HEK293 (cell line): ENCODE data around the gene CDKL2.

ENCODE experiments used
- CTCF ChIA-PET: fragments of 350-600 bp; formaldehyde crosslinking; extraction: SDS; loops from one replicate; lab custom pipeline; 2021; ENCODE audit warnings: antibody characterized with exemption; lab: Yijun Ruan, JAX
- POLR2A ChIA-PET: fragments of 300-600 bp; formaldehyde crosslinking; extraction: SDS; loops from one replicate; lab custom pipeline; 2020; ENCODE audit warnings: antibody characterized with exemption, inconsistent platforms; lab: Yijun Ruan, JAX
- H3K27ac ChIP-seq: fragments of 200-500 bp; sonication (Bioruptor generic); 2 replicates; pipeline ENCODE4 v1.5.1; 2014; ENCODE audit warnings: low read depth, low read length, control low read depth, inconsistent platforms; ENCODE audit errors: extremely low read depth
- H3K36me3 ChIP-seq, 2 experiments: fragments of 200-500 bp in 1 of 2; sonication (Bioruptor generic) in 1 of 2; 1 replicate in 1 of 2; 2 replicates in 1 of 2; pipeline ENCODE4 v1.5.1; 2014 to 2017; ENCODE audit warnings: inconsistent platforms in 2 of 2, low read length in 2 of 2; ENCODE audit not compliant: control insufficient read depth in 2 of 2, insufficient read depth in 1 of 2
- H3K4me1 ChIP-seq: fragments of 200-500 bp; sonication (Bioruptor generic); 2 replicates; pipeline ENCODE4 v1.5.1; 2014; ENCODE audit warnings: mild to moderate bottlenecking, low read length, inconsistent platforms; ENCODE audit not compliant: control insufficient read depth, insufficient read depth
- H3K4me3 ChIP-seq: 2 replicates; pipeline ENCODE4 v1.5.1; 2011; ENCODE audit warnings: low read depth, mild to moderate bottlenecking, control low read depth, low read length, moderate library complexity
- H3K9me3 ChIP-seq: fragments of 200-500 bp; sonication (Bioruptor generic); 2 replicates; pipeline ENCODE4 v1.5.1; 2014; ENCODE audit warnings: low read depth, low read length, inconsistent platforms; ENCODE audit not compliant: control insufficient read depth, insufficient read depth
- GLI4 ChIP-seq: fragments of 450-650 bp; formaldehyde crosslinking; IDR thresholded peaks from 2 replicates; pipeline ENCODE4 v1.5.1; 2016; ENCODE audit warnings: missing biosample characterization, missing genetic modification characterization
- OVOL3 ChIP-seq: fragments of 450-650 bp; formaldehyde crosslinking; IDR thresholded peaks from 2 replicates; pipeline ENCODE4 v1.5.1; 2016; ENCODE audit warnings: missing biosample characterization, missing genetic modification characterization
- PBX3 ChIP-seq: sonication (generic); formaldehyde crosslinking; IDR thresholded peaks from 2 replicates; pipeline ENCODE4 v1.8.1; 2022; ENCODE audit warnings: mild to moderate bottlenecking, moderate library complexity, missing genetic modification reagents
- PRDM2 ChIP-seq: fragments of 450-650 bp; formaldehyde crosslinking; IDR thresholded peaks from 2 replicates; pipeline ENCODE4 v1.5.1; 2016; ENCODE audit warnings: missing biosample characterization, missing genetic modification characterization, borderline replicate concordance
- SP2 ChIP-seq: fragments of 450-650 bp; formaldehyde crosslinking; IDR thresholded peaks from 2 replicates; pipeline ENCODE4 v1.5.1; 2016; ENCODE audit warnings: missing biosample characterization, missing genetic modification characterization
- ZBTB17 ChIP-seq: fragments of 450-650 bp; formaldehyde crosslinking; IDR thresholded peaks from 2 replicates; pipeline ENCODE4 v1.5.1; 2016; ENCODE audit warnings: missing biosample characterization, missing genetic modification characterization
- ZBTB26 ChIP-seq: fragments of 450-650 bp; formaldehyde crosslinking; optimal IDR thresholded peaks from 2 replicates; pipeline ENCODE3; 2016; ENCODE audit warnings: missing biosample characterization, mild to moderate bottlenecking, missing genetic modification characterization
- ZBTB49 ChIP-seq: fragments of 450-650 bp; formaldehyde crosslinking; IDR thresholded peaks from 2 replicates; pipeline ENCODE4 v1.5.1; 2016; ENCODE audit warnings: missing biosample characterization, missing genetic modification characterization, low read depth
- ZIC2 ChIP-seq: fragments of 450-650 bp; formaldehyde crosslinking; IDR thresholded peaks from 2 replicates; pipeline ENCODE4 v1.5.1; 2016; ENCODE audit warnings: missing biosample characterization, missing genetic modification characterization
- ZNF112 ChIP-seq: fragments of 450-650 bp; formaldehyde crosslinking; IDR thresholded peaks from 2 replicates; pipeline ENCODE4 v1.5.0; 2017; ENCODE audit warnings: missing biosample characterization, missing genetic modification characterization
- ZNF133 ChIP-seq: fragments of 450-650 bp; formaldehyde crosslinking; IDR thresholded peaks from 2 replicates; pipeline ENCODE4 v1.5.1; 2016; ENCODE audit warnings: missing biosample characterization, missing genetic modification characterization
- ZNF140 ChIP-seq: fragments of 450-650 bp; formaldehyde crosslinking; IDR thresholded peaks from 2 replicates; pipeline ENCODE4 v1.5.1; 2016; ENCODE audit warnings: missing biosample characterization, missing genetic modification characterization
- ZNF174 ChIP-seq: fragments of 450-650 bp; formaldehyde crosslinking; IDR thresholded peaks from 2 replicates; pipeline ENCODE4 v1.5.0; 2017; ENCODE audit warnings: missing biosample characterization, mild to moderate bottlenecking, missing genetic modification characterization
- ZNF175 ChIP-seq: fragments of 450-650 bp; formaldehyde crosslinking; IDR thresholded peaks from 2 replicates; pipeline ENCODE4 v1.5.1; 2016; ENCODE audit warnings: missing biosample characterization, missing genetic modification characterization
- ZNF292 ChIP-seq: fragments of 450-650 bp; formaldehyde crosslinking; IDR thresholded peaks from 2 replicates; pipeline ENCODE4 v1.5.1; 2016; ENCODE audit warnings: low read depth, missing biosample characterization, missing genetic modification characterization, borderline replicate concordance
- ZNF350 ChIP-seq: fragments of 450-650 bp; formaldehyde crosslinking; IDR thresholded peaks from 2 replicates; pipeline ENCODE4 v1.5.0; 2017; ENCODE audit warnings: missing biosample characterization, mild to moderate bottlenecking, missing genetic modification characterization
- ZNF354C ChIP-seq: fragments of 450-650 bp; formaldehyde crosslinking; IDR thresholded peaks from 2 replicates; pipeline ENCODE4 v1.5.1; 2016; ENCODE audit warnings: missing biosample characterization, missing genetic modification characterization, low read depth, borderline replicate concordance
- ZNF416 ChIP-seq: fragments of 450-650 bp; formaldehyde crosslinking; IDR thresholded peaks from 2 replicates; pipeline ENCODE4 v1.5.1; 2016; ENCODE audit warnings: missing biosample characterization, missing genetic modification characterization
- ZNF664 ChIP-seq: fragments of 450-650 bp; formaldehyde crosslinking; IDR thresholded peaks from 2 replicates; pipeline ENCODE4 v1.5.1; 2016; ENCODE audit warnings: missing biosample characterization, missing genetic modification characterization
- ZNF670 ChIP-seq: fragments of 450-650 bp; formaldehyde crosslinking; IDR thresholded peaks from 2 replicates; pipeline ENCODE4 v1.5.1; 2016; ENCODE audit warnings: missing biosample characterization, missing genetic modification characterization, low read depth
- ZNF777 ChIP-seq: fragments of 450-650 bp; formaldehyde crosslinking; IDR thresholded peaks from 2 replicates; pipeline ENCODE4 v1.5.1; 2017; ENCODE audit warnings: missing biosample characterization, missing genetic modification characterization, borderline replicate concordance

The CDKL2 gene

GRCh38 chr4:75605928-75606327 lies 24.4 kb downstream of the CDKL2 start:
- Histone ChIP-seq H3K4me1 (no peaks in the 10 kb centered on the region), H3K9me3 (no peaks in the 10 kb centered on the region), H3K36me3 (no peaks in the 10 kb centered on the region), H3K4me3 (no peak overlapping the region), H3K27ac (no peak overlapping the region)
- ChIA-PET POLR2A (no interaction called here), CTCF (interaction anchor here (0.7 kb wide), 1 partner anchor 80 kb away, joined by 3 read pairs; no protein-coding TSS in a partner anchor)
- TF ChIP-seq ZNF133 (tag by site-specific recombination) (no peak), ZNF354C (no peak), ZBTB17 (tag by site-specific recombination) (no peak), ZNF140 (tag by site-specific recombination) (no peak), ZNF350 (tag by site-specific recombination) (no peak), ZNF777 (no peak), ZNF664 (tag by site-specific recombination) (no peak), ZNF175 (tag by site-specific recombination) (no peak), SP2 (tag by site-specific recombination) (no peak), ZIC2 (tag by site-specific recombination) (no peak), ZBTB26 (tag by site-specific recombination) (no peak), ZNF416 (tag by site-specific recombination) (no peak)

- Histone ChIP-seq H3K4me3 (no peak overlapping the region), H3K9me3 (no peaks in the 10 kb centered on the region), H3K36me3 (peaks cover 4 to 14% of the 10 kb centered on the region in 2 experiments; a peak in 2 of 3 replicates), H3K4me1 (no peaks in the 10 kb centered on the region), H3K27ac (no peak overlapping the region)
- CTCF ChIA-PET, result no interaction called here
- TF ChIP-seq GLI4 (tag by site-specific recombination), result no peak
- POLR2A ChIA-PET, result interaction anchor here (0.7 kb wide), 1 partner anchor 15 kb away, joined by 4 read pairs; no protein-coding TSS in a partner anchor
These were observed 30.7 kb downstream of the CDKL2 start for GRCh38 chr4:75599647-75600046.

- peaks cover 4 to 14% of the 10 kb centered on the region in 2 experiments; a peak in 2 of 3 replicates for H3K36me3 ChIP-seq
- H3K9me3 ChIP-seq, result no peaks in the 10 kb centered on the region
- TF ChIP-seq ZNF292 (tag by site-specific recombination) (no peak), ZNF670 (tag by site-specific recombination) (no peak), PRDM2 (tag by site-specific recombination) (no peak), ZNF112 (tag by site-specific recombination) (no peak), ZBTB49 (tag by site-specific recombination) (no peak), ZNF416 (tag by site-specific recombination) (no peak), ZNF174 (no peak), OVOL3 (tag by site-specific recombination) (no peak), PBX3 (CRISPR knock-in tag) (no peak)
- ChIA-PET POLR2A (no interaction called here), CTCF (no interaction called here)
- H3K27ac ChIP-seq, result no peak overlapping the region
- H3K4me3 ChIP-seq, result no peak overlapping the region
- no peaks in the 10 kb centered on the region for H3K4me1 ChIP-seq
These were observed 31.9 kb downstream of the CDKL2 start for GRCh38 chr4:75598390-75598789.
